Left ventricle myocardium inferior (tissue), 1 donor: ENCODE measurements around the gene ELAC2. TPM values are rescaled to one million over a fixed set of nuclear protein-coding genes. Genes with fewer than 3 reads are reported as not detected.

Experiments used
- DNase-seq: peaks from one replicate; pipeline ENCODE4 v3.0.0-alpha.2; 2020
- H3K27ac ChIP-seq: fragments of 200-600 bp; replicated peaks from 2 replicates; pipeline ENCODE4 v1.8.0; 2021
- H3K27me3 ChIP-seq: fragments of 200-600 bp; 2 replicates; pipeline ENCODE4 v1.8.0; 2021; ENCODE audit warnings: low read depth
- H3K36me3 ChIP-seq: fragments of 200-600 bp; 2 replicates; pipeline ENCODE4 v1.8.0; 2021
- H3K4me1 ChIP-seq: fragments of 200-600 bp; 2 replicates; pipeline ENCODE4 v1.8.0; 2021
- H3K4me3 ChIP-seq: fragments of 200-600 bp; 2 replicates; pipeline ENCODE4 v1.8.0; 2021; ENCODE audit warnings: mild to moderate bottlenecking, moderate library complexity
- H3K9me3 ChIP-seq: fragments of 200-600 bp; replicated peaks from 2 replicates; pipeline ENCODE4 v1.8.0; 2021
- intact Hi-C: fragments of 100-400 bp; cut with micrococcal nuclease; formaldehyde crosslinking; loops from one replicate; pipeline ENCODE4 v1.11.0; 2022
- total RNA-seq: library from RNA; stranded (reverse); fragmentation: NEBNext Ultra II Directional; extraction: Animal tissue kit (Norgen Biotek cat#: 25700); gene quantifications from one replicate; pipeline ENCODE4 v1.2.1, GENCODE V29; 2021
- TF ChIP-seq, protein P1 (sequence below): fragments of 200-600 bp; IDR thresholded peaks from 2 replicates; pipeline ENCODE4 v1.8.0; 2021; ENCODE audit warnings: antibody characterized with exemption, mild to moderate bottlenecking, borderline replicate concordance
- donor health status: DM: no; HTN: yes; CAD: no; lungs with severe emphysema.

ELAC2 gene
- total RNA-seq, 1 donor from 2014 or later, result 55.6 TPM

DNA sequence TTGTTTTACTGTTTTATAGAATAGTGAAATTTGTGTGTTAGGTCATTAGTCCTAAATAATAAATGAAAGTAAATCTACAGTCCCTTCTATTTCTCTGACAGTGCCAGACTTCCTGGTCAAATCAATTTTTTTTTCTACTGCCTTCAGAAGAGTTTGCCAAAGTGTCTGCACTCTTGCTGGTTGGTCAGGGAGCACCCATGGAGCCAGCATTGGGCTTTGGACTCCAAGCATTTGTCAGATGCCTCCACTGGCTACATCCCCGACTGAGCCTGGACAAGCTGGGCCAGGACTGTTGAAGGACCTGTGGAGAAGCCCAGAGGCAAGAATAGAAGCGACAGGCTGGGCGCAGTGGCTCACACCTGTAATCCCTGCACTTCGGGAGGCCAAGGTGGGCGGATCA lies 53.7 kb downstream of the ELAC2 start:
- no peak overlapping the region for H3K27ac ChIP-seq
- TF ChIP-seq, protein P1, sequence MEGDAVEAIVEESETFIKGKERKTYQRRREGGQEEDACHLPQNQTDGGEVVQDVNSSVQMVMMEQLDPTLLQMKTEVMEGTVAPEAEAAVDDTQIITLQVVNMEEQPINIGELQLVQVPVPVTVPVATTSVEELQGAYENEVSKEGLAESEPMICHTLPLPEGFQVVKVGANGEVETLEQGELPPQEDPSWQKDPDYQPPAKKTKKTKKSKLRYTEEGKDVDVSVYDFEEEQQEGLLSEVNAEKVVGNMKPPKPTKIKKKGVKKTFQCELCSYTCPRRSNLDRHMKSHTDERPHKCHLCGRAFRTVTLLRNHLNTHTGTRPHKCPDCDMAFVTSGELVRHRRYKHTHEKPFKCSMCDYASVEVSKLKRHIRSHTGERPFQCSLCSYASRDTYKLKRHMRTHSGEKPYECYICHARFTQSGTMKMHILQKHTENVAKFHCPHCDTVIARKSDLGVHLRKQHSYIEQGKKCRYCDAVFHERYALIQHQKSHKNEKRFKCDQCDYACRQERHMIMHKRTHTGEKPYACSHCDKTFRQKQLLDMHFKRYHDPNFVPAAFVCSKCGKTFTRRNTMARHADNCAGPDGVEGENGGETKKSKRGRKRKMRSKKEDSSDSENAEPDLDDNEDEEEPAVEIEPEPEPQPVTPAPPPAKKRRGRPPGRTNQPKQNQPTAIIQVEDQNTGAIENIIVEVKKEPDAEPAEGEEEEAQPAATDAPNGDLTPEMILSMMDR, result no peak
- no peaks in the 10 kb centered on the region for H3K27me3 ChIP-seq
- no peak overlapping the region for H3K4me3 ChIP-seq
- no peaks in the 10 kb centered on the region for H3K9me3 ChIP-seq
- H3K36me3 ChIP-seq, result no peaks in the 10 kb centered on the region
- DNase-seq, result no peak
- intact Hi-C loops, result no loop called here
- peaks cover 7% of the 10 kb centered on the region for H3K4me1 ChIP-seq

DNA sequence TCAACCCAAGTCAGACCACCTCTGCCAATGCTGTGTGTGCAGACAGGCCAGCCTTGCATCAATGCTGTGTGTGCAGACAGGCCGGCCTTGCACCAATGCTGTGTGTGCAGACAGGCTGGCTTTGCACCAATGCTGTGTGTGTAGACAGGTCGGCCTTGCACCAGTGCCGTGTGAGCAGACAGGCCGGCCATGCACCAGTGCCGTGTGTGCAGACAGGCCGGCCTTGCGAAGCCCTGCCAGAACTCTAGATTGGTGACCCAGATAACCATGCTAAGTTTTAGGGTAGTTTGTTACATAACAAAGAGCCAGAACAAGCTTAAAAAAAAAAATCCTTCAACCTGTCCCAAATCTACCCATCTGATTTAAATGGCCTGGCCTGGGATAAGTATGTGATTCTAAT lies 54.3 kb downstream of the ELAC2 start:
- Histone ChIP-seq H3K9me3 (peaks cover under 1% of the 10 kb centered on the region), H3K27me3 (no peaks in the 10 kb centered on the region), H3K4me3 (no peak overlapping the region), H3K36me3 (no peaks in the 10 kb centered on the region), H3K4me1 (peaks cover 7% of the 10 kb centered on the region), H3K27ac (no peak overlapping the region)
- intact Hi-C loops, result no loop called here
- no peak for DNase-seq
- TF ChIP-seq, protein P1, result no peak

DNA sequence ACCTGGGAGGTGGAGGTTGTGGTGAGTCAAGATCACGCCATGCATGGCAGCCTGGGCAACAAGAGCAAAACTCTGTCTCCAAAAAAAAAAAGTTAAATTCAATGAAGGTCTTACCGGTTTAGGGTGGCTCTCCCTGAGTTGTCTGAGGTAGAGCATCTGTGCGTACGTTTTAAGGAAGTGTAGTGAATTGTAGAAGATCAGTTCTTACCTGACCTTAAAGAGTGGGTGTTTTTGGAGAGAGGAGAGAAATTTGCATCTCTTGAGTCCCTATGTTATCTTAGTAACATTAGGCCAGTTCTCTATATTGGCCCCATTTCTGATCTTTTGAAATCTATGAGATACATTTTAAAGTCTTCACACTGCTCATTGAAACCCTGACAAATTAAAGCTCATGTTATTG lies 56.2 kb downstream of the ELAC2 start:
- H3K27me3 ChIP-seq, result no peaks in the 10 kb centered on the region
- intact Hi-C loops, result no loop called here
- no peak for DNase-seq
- TF ChIP-seq, protein P1, result no peak
- no peaks in the 10 kb centered on the region for H3K4me1 ChIP-seq
- no peak overlapping the region for H3K4me3 ChIP-seq
- H3K27ac ChIP-seq, result no peak overlapping the region
- peaks cover 18% of the 10 kb centered on the region for H3K36me3 ChIP-seq
- peaks cover 11% of the 10 kb centered on the region for H3K9me3 ChIP-seq

DNA sequence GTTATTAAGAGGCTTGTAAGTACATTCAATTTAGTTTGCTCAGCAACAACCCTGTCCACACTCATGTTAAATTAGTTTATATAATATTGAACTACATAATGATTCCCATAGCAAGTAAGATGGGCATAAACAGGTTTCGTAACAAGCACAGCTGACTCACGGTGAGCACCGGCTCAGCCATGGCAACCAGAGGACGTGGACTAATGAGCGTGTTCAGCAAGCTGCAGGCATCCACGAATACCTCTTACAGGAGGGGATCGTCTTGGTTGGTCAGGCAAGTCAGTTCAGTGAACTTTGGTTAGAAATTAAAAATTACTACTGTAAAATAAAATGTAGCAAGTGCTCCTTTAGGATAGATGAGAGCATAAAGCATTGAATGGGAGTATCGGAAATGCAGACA lies 58.4 kb downstream of the ELAC2 start:
- intact Hi-C loops, result no loop called here
- DNase-seq, result no peak
- Histone ChIP-seq H3K4me1 (no peaks in the 10 kb centered on the region), H3K4me3 (no peak overlapping the region), H3K36me3 (peaks cover 20% of the 10 kb centered on the region), H3K27ac (no peak overlapping the region), H3K9me3 (peaks cover 16% of the 10 kb centered on the region), H3K27me3 (no peaks in the 10 kb centered on the region)
- TF ChIP-seq, protein P1, result no peak

DNA sequence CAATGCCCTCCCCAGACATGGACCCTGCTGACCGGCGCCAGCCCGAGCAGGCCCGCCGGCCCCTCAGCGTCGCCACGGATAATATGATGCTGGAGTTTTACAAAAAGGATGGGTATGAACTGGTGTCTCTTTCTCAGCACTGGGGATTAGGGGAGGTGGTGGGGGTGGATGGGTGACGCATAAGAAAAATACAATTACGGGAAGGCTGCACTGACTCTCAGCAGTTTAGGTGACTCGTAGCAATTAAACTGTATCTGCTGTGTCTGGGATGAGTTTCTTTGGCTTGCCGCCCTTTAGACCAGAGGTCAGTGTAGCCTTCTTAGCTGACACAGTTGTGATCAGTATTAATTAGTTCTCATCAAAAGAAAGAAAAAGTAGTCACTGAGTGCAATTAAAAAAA lies 59.0 kb downstream of the ELAC2 start:
- no peak overlapping the region for H3K4me3 ChIP-seq
- H3K27ac ChIP-seq, result no peak overlapping the region
- no peaks in the 10 kb centered on the region for H3K27me3 ChIP-seq
- DNase-seq, result no peak
- H3K9me3 ChIP-seq, result peaks cover 16% of the 10 kb centered on the region
- peaks cover 20% of the 10 kb centered on the region for H3K36me3 ChIP-seq
- no peaks in the 10 kb centered on the region for H3K4me1 ChIP-seq
- intact Hi-C loops, result no loop called here
- TF ChIP-seq, protein P1, result no peak

DNA sequence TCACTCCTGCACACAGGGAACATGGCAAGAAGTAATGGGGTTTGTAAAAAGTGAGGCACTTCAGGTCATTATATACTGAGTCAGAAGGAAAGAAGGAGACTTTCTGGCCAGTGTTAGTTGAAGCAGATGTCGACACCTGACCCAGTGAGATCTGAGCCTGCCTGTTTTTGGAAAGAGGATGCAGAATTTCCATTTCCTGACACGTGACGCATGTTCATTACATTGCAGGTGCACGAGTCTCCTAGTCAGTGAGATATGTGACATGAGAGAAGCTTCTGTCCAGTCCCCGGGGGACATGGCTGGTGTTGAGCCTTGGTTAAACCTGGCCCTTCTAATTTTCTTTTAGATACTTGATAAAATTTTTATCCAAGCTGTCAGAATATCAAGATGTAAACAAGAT lies 62.3 kb downstream of the ELAC2 start:
- no peaks in the 10 kb centered on the region for H3K27me3 ChIP-seq
- no peak overlapping the region for H3K4me3 ChIP-seq
- peaks cover 16% of the 10 kb centered on the region for H3K9me3 ChIP-seq
- peaks cover 29% of the 10 kb centered on the region for H3K36me3 ChIP-seq
- intact Hi-C loops, result no loop called here
- DNase-seq, result no peak
- peaks cover 4% of the 10 kb centered on the region for H3K4me1 ChIP-seq
- H3K27ac ChIP-seq, result no peak overlapping the region
- TF ChIP-seq, protein P1, result no peak
